Liver (tissue), 2 donors: ENCODE data around the gene SEPTIN7.

Source experiments
- RAD21 ChIP-seq, 2 donors: IDR thresholded peaks; 2 replicates each; pipeline ENCODE4 v1.6.1; 2016; ENCODE audit warnings: antibody characterized with exemption in 2 of 2, mild to moderate bottlenecking in 2 of 2
- TF ChIP-seq, protein P1 (sequence below): IDR thresholded peaks from 2 replicates; pipeline ENCODE4 v1.6.1; 2016; ENCODE audit warnings: antibody characterized with exemption
- donor health status: healthy.

DNA sequence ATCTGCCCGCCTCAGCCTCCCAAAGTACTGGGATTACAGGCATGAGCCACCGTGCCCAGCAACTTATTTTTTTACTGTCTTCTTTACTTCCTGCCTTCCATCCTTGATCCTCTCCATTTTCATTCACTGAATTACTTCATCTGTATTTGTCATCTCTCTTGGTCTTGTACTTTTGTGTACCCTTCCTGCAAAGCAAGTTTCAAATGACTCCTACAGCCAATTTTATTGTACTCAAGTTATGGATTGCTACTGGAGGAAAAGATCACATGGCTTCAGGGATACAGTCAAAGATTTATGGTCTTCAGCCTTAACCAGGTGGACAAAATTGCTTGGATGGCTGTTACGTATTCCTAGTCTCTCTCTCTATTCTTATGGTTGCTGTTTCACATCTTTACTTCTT is 22.6 kb downstream of the SEPTIN7 start:
- TF ChIP-seq RAD21 (IDR thresholded peaks at IDR 0.05) = no peak
- TF ChIP-seq, protein P1, sequence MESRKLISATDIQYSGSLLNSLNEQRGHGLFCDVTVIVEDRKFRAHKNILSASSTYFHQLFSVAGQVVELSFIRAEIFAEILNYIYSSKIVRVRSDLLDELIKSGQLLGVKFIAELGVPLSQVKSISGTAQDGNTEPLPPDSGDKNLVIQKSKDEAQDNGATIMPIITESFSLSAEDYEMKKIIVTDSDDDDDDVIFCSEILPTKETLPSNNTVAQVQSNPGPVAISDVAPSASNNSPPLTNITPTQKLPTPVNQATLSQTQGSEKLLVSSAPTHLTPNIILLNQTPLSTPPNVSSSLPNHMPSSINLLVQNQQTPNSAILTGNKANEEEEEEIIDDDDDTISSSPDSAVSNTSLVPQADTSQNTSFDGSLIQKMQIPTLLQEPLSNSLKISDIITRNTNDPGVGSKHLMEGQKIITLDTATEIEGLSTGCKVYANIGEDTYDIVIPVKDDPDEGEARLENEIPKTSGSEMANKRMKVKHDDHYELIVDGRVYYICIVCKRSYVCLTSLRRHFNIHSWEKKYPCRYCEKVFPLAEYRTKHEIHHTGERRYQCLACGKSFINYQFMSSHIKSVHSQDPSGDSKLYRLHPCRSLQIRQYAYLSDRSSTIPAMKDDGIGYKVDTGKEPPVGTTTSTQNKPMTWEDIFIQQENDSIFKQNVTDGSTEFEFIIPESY = no peak
